H1 (cell line): ENCODE data around the gene CEP85. TPM values are rescaled to one million over a fixed set of nuclear protein-coding genes. Genes with fewer than 3 reads are reported as not detected.

Source experiments
- CTCF ChIA-PET: fragments of 300-600 bp; sonication (Branson Sonifier 250); formaldehyde crosslinking; loops from one replicate; lab custom pipeline; 2021; ENCODE audit not compliant: partially characterized antibody; lab: Charles Lee
- POLR2A ChIA-PET: fragments of 300-600 bp; sonication (Branson Sonifier 250); formaldehyde crosslinking; loops from one replicate; lab custom pipeline; 2021; ENCODE audit warnings: inconsistent platforms; ENCODE audit not compliant: partially characterized antibody; lab: Charles Lee
- DNase-seq, 2 experiments: peaks; one replicate each; pipeline versions ENCODE4 v3.0.0 to v3.0.0-alpha.2; 2010 to 2022; ENCODE audit warnings: low spot score in 2 of 2, low read depth in 1 of 2, mixed read lengths in 1 of 2
- FAIRE-seq: peaks from 2 replicates; lab custom pipeline; 2011; peaks lifted over from hg19 to GRCh38; lab: Jason Lieb, UNC
- H2AFZ ChIP-seq: 2 replicates; pipeline ENCODE4 v1.8.1; 2012; ENCODE audit warnings: low read length, inconsistent platforms
- H2AK5ac ChIP-seq: 2 replicates; pipeline ENCODE4 v1.6.1; 2013; ENCODE audit warnings: low read depth, low read length
- H2BK120ac ChIP-seq: replicated peaks from 2 replicates; pipeline ENCODE3; 2013; ENCODE audit warnings: low read depth, low read length, inconsistent platforms
- H2BK12ac ChIP-seq: 2 replicates; pipeline ENCODE4 v1.6.1; 2013; ENCODE audit warnings: low read depth, low read length
- H2BK15ac ChIP-seq: 2 replicates; pipeline ENCODE4 v1.6.1; 2013; ENCODE audit warnings: low read length
- H2BK20ac ChIP-seq: 2 replicates; pipeline ENCODE4 v1.6.1; 2013; ENCODE audit warnings: low read length
- H2BK5ac ChIP-seq: 2 replicates; pipeline ENCODE4 v1.6.1; 2013; ENCODE audit warnings: low read depth, low read length
- H3K14ac ChIP-seq: 2 replicates; pipeline ENCODE4 v1.6.1; 2013; ENCODE audit warnings: inconsistent platforms; ENCODE audit not compliant: insufficient read length
- H3K18ac ChIP-seq: 2 replicates; pipeline ENCODE4 v1.6.1; 2013; ENCODE audit warnings: low read length; ENCODE audit errors: extremely low read depth
- H3K23ac ChIP-seq: 2 replicates; pipeline ENCODE4 v1.6.1; 2013; ENCODE audit warnings: inconsistent platforms; ENCODE audit not compliant: insufficient read length
- H3K23me2 ChIP-seq: 2 replicates; pipeline ENCODE4 v1.6.1; 2013; ENCODE audit warnings: low read depth, low read length
- H3K27ac ChIP-seq: 2 replicates; pipeline ENCODE4 v1.6.1; 2011; ENCODE audit warnings: low read depth, low read length, inconsistent platforms
- H3K27me3 ChIP-seq, 4 experiments: replicated peaks in 1 of 4; 1 replicate in 1 of 4; 2 replicates in 3 of 4; pipeline versions ENCODE4 v1.6.1 to v1.8.1; 2011 to 2013; ENCODE audit warnings: low read length in 3 of 4, mild to moderate bottlenecking in 3 of 4, inconsistent platforms in 2 of 4, mixed read lengths in 2 of 4, moderate library complexity in 1 of 4; ENCODE audit not compliant: control insufficient read depth in 3 of 4, insufficient read depth in 3 of 4; ENCODE audit errors: extremely low read depth in 1 of 4
- H3K36me3 ChIP-seq, 4 experiments: 2 replicates each; pipeline versions ENCODE4 v1.6.1 to v1.8.1; 2011 to 2013; ENCODE audit warnings: mild to moderate bottlenecking in 4 of 4, low read length in 3 of 4, moderate library complexity in 2 of 4, control low read depth in 1 of 4, inconsistent platforms in 1 of 4; ENCODE audit not compliant: insufficient read depth in 4 of 4, control insufficient read depth in 2 of 4
- H3K4ac ChIP-seq: replicated peaks from 2 replicates; pipeline ENCODE3; 2013; ENCODE audit warnings: low read length, low read depth, mixed read lengths, inconsistent platforms; ENCODE audit not compliant: insufficient read length
- H3K4me1 ChIP-seq, 4 experiments: replicated peaks in 1 of 4; 1 replicate in 1 of 4; 2 replicates in 3 of 4; pipeline versions ENCODE4 v1.6.1 to v1.8.1; 2011 to 2013; ENCODE audit warnings: low read length in 3 of 4, inconsistent platforms in 2 of 4, mixed read lengths in 1 of 4; ENCODE audit not compliant: insufficient read depth in 4 of 4, control insufficient read depth in 3 of 4
- H3K4me2 ChIP-seq, 2 experiments: 2 replicates each; pipeline versions ENCODE4 v1.6.1 to v1.8.1; 2011 to 2013; ENCODE audit warnings: low read depth in 2 of 2, low read length in 2 of 2, control low read depth in 1 of 2, inconsistent platforms in 1 of 2, mild to moderate bottlenecking in 1 of 2; ENCODE audit not compliant: insufficient read depth in 1 of 2
- H3K4me3 ChIP-seq, 4 experiments: fragments of 200-600, 300-600 bp in 1 of 4; sonication (generic), shearing (Covaris generic), sonication (Bioruptor Twin) in 1 of 4; 2 replicates each; pipeline versions ENCODE4 v1.5.1 to v1.8.1; 2011 to 2016; ENCODE audit warnings: low read length in 4 of 4, low read depth in 3 of 4, control low read depth in 2 of 4, inconsistent platforms in 2 of 4, mild to moderate bottlenecking in 2 of 4, mixed read lengths in 1 of 4, moderate library complexity in 1 of 4; ENCODE audit not compliant: insufficient read depth in 2 of 4; ENCODE audit errors: extremely low read depth in 1 of 4
- H3K56ac ChIP-seq: replicated peaks from 2 replicates; pipeline ENCODE3; 2013; ENCODE audit warnings: low read depth, mild to moderate bottlenecking, mixed read lengths, low read length, inconsistent platforms; ENCODE audit not compliant: insufficient read length
- H3K79me1 ChIP-seq: 2 replicates; pipeline ENCODE4 v1.6.1; 2013; ENCODE audit warnings: low read depth, low read length, control low read depth
- H3K79me2 ChIP-seq, 2 experiments: 2 replicates each; pipeline versions ENCODE4 v1.6.1 to v1.8.1; 2012 to 2013; ENCODE audit warnings: low read length in 2 of 2, mild to moderate bottlenecking in 2 of 2, inconsistent platforms in 1 of 2; ENCODE audit not compliant: insufficient read depth in 2 of 2, control insufficient read depth in 1 of 2
- H3K9ac ChIP-seq, 4 experiments: replicated peaks in 1 of 4; 1 replicate in 1 of 4; 2 replicates in 3 of 4; pipeline versions ENCODE4 v1.6.1 to v1.8.1; 2011 to 2013; ENCODE audit warnings: low read depth in 3 of 4, low read length in 3 of 4, control low read depth in 2 of 4, mild to moderate bottlenecking in 2 of 4, moderate library complexity in 2 of 4, inconsistent platforms in 1 of 4; ENCODE audit errors: extremely low read depth in 1 of 4
- H3K9me3 ChIP-seq, 2 experiments: 2 replicates each; pipeline versions ENCODE4 v1.6.1 to v1.8.1; 2012 to 2013; ENCODE audit warnings: mild to moderate bottlenecking in 2 of 2, moderate library complexity in 2 of 2, control low read depth in 1 of 2, inconsistent platforms in 1 of 2, low read depth in 1 of 2, low read length in 1 of 2, mixed read lengths in 1 of 2; ENCODE audit not compliant: insufficient read depth in 2 of 2
- H4K20me1 ChIP-seq, 2 experiments: replicated peaks in 1 of 2; 2 replicates each; pipeline versions ENCODE3 to v1.8.1; 2011 to 2013; ENCODE audit warnings: inconsistent platforms in 2 of 2, low read length in 2 of 2, mild to moderate bottlenecking in 1 of 2; ENCODE audit not compliant: insufficient read depth in 2 of 2, control insufficient read depth in 1 of 2
- H4K5ac ChIP-seq: 2 replicates; pipeline ENCODE4 v1.6.1; 2013; ENCODE audit warnings: low read length, low read depth, mixed read lengths, inconsistent platforms; ENCODE audit not compliant: insufficient read length
- H4K8ac ChIP-seq: 2 replicates; pipeline ENCODE4 v1.8.0; 2013; ENCODE audit warnings: mild to moderate bottlenecking, moderate library complexity, low read length, inconsistent platforms; ENCODE audit not compliant: insufficient read depth; ENCODE audit errors: extremely low read depth
- H4K91ac ChIP-seq: replicated peaks from 2 replicates; pipeline ENCODE3; 2013; ENCODE audit warnings: low read length, mixed read lengths, inconsistent platforms; ENCODE audit not compliant: insufficient read length
- CBX8 ChIP-seq: fragments of 300-800, 300-1000 bp; sonication (generic); IDR thresholded peaks from 2 replicates; pipeline ENCODE4 v1.7.1; 2016; ENCODE audit warnings: low read depth, low read length, borderline replicate concordance
- CTBP2 ChIP-seq: IDR thresholded peaks from 2 replicates; pipeline ENCODE4 v1.7.0; 2011; ENCODE audit warnings: borderline replicate concordance, mild to moderate bottlenecking, moderate library complexity, mixed read lengths, low read length; ENCODE audit not compliant: insufficient read depth, insufficient read length
- KDM5A ChIP-seq: fragments of 200-600 bp; IDR thresholded peaks from 2 replicates; pipeline ENCODE4 v1.7.1; 2012; ENCODE audit warnings: mild to moderate bottlenecking, low read length, inconsistent platforms, mixed read lengths
- NRF1 ChIP-seq: IDR thresholded peaks from 2 replicates; pipeline ENCODE4 v1.6.1; 2011; ENCODE audit warnings: mild to moderate bottlenecking, low read depth, low read length, improper control_type of control experiment
- POLR2AphosphoS5 ChIP-seq: IDR thresholded peaks from 2 replicates; pipeline ENCODE4 v1.6.1; 2011; ENCODE audit warnings: low read depth, low read length
- RAD21 ChIP-seq, 2 experiments: IDR thresholded peaks in 1 of 2; conservative IDR thresholded peaks in 1 of 2; 2 replicates each; pipeline ENCODE4 v1.6.1; 2011; ENCODE audit warnings: low read depth in 2 of 2, low read length in 2 of 2, improper control_type of control experiment in 1 of 2, inconsistent platforms in 1 of 2, mild to moderate bottlenecking in 1 of 2, moderate library complexity in 1 of 2
- SAP30 ChIP-seq: fragments of 300-600 bp; sonication (generic); IDR thresholded peaks from 2 replicates; pipeline ENCODE4 v1.7.1; 2012; ENCODE audit warnings: low read length, moderate library complexity, mild to moderate bottlenecking, inconsistent platforms; ENCODE audit not compliant: insufficient read depth, insufficient replicate concordance
- SIRT6 ChIP-seq: IDR thresholded peaks from one replicate; pipeline ENCODE4 v1.7.1; 2012; ENCODE audit warnings: low read length, inconsistent platforms
- TBP ChIP-seq: IDR thresholded peaks from 2 replicates; pipeline ENCODE4 v1.6.1; 2011; ENCODE audit warnings: low read depth, low read length, improper control_type of control experiment
- WGBS, 2 experiments: shearing (Covaris generic) in 1 of 2; methylation state at CpG; one replicate each; pipeline versions ENCODE4 v1.1.6 to v1.1.7; 2013 to 2015; ENCODE audit warnings: low lambda C conversion rate in 2 of 2, mixed read lengths in 2 of 2, inconsistent platforms in 1 of 2, low coverage in 1 of 2, missing lambda C conversion rate in 1 of 2; ENCODE audit not compliant: insufficient replicate concordance in 2 of 2, insufficient coverage in 1 of 2, insufficient read length in 1 of 2; ENCODE audit errors: extremely low coverage in 1 of 2, missing lambda C conversion rate in 1 of 2; 5-methylcytosine and 5-hydroxymethylcytosine counted together
- polyA plus RNA-seq, 7 experiments: library from polyadenylated mRNA; depleted of rRNA in 3 of 7; stranded (reverse) in 5 of 7; unstranded in 2 of 7; fragments of >200 nt in 5 of 7; fragments of 200-250 nt in 2 of 7; gene quantifications; 1 replicate in 5 of 7; 2 replicates in 1 of 7; 4 replicates in 1 of 7; pipeline versions ENCODE4 v1.2.1 to v1.2.3, GENCODE V29; 2011 to 2013; ENCODE audit warnings: missing spikeins in 2 of 7, mixed read lengths in 2 of 7
- total RNA-seq: library from RNA; stranded (reverse); fragmentation: NEBNext Ultra II Directional; extraction: Animal tissue kit (Norgen Biotek cat#: 25700); gene quantifications from 2 replicates; pipeline ENCODE4 v1.2.1, GENCODE V29; 2021

CEP85 gene
- total and polyA plus RNA-seq, 2 of the 8 experiments (the other 6 are each of a cell fraction or from before 2014, with no cell fraction given): 40.4 to 43.7 TPM

GRCh38 chr1:26259578-26259977 lies 25.6 kb downstream of the CEP85 start:
- H3K9ac ChIP-seq: no peak overlapping the region
- H3K4ac ChIP-seq: no peak overlapping the region
- no peak for DNase-seq
- no peak overlapping the region for H2BK20ac ChIP-seq
- H4K20me1 ChIP-seq: peaks cover 0 to 2% of the 10 kb centered on the region in 2 experiments
- FAIRE-seq: no peak
- no peak overlapping the region for H2BK15ac ChIP-seq
- no peak overlapping the region for H2AK5ac ChIP-seq
- no peak overlapping the region for H3K4me2 ChIP-seq
- H3K23me2 ChIP-seq: no peaks in the 10 kb centered on the region
- 95% methylated on average over 5 of the region's 5 CpGs; no CpG with 5 or more reads in 1 of the 2 experiments for WGBS, 2 experiments
- H3K23ac ChIP-seq: no peak overlapping the region
- peaks cover 26 to 72% (median 58%) of the 10 kb centered on the region in 4 experiments for H3K36me3 ChIP-seq
- no peaks in the 10 kb centered on the region for H3K79me2 ChIP-seq
- no peak overlapping the region for H4K8ac ChIP-seq
- no peak overlapping the region for H3K56ac ChIP-seq
- no peak overlapping the region for H4K91ac ChIP-seq
- H4K5ac ChIP-seq: no peak overlapping the region
- ChIA-PET CTCF (interaction anchor here (0.9 to 1.7 kb wide), 3 partner anchors 13 to 132 kb away, joined by 3 to 5 read pairs (median 3); no protein-coding TSS in a partner anchor), POLR2A (interaction anchor here (1.2 kb wide), 1 partner anchor 20 kb away, joined by 3 read pairs; the partner anchor contains the start of gene SH3BGRL3)
- H2BK12ac ChIP-seq: no peak overlapping the region
- no peaks in the 10 kb centered on the region for H3K27me3 ChIP-seq
- H3K27ac ChIP-seq: no peak overlapping the region
- H3K79me1 ChIP-seq: no peaks in the 10 kb centered on the region
- H2AFZ ChIP-seq: no peak overlapping the region
- no peaks in the 10 kb centered on the region for H3K9me3 ChIP-seq
- no peak overlapping the region for H2BK5ac ChIP-seq
- no peak overlapping the region for H2BK120ac ChIP-seq
- no peaks in the 10 kb centered on the region for H3K4me1 ChIP-seq
- H3K18ac ChIP-seq: no peak overlapping the region
- H3K4me3 ChIP-seq: no peak overlapping the region
- H3K14ac ChIP-seq: no peak overlapping the region
- TF ChIP-seq SAP30 (no peak), SIRT6 (no peak), CTBP2 (no peak), POLR2AphosphoS5 (no peak), KDM5A (no peak), RAD21 (IDR thresholded peaks at IDR 0.05 in 1 of 2, conservative IDR thresholded peaks at IDR 0.05 in 1 of 2; ENCODE audit: low read depth in 2 of 2, low read length in 2 of 2) (no peak), NRF1 (no peak), TBP (no peak), CBX8 (no peak)
